Keratinocyte (primary cell): ENCODE measurements around the gene LGALS16. TPM values are rescaled to one million over a fixed set of nuclear protein-coding genes. Genes with fewer than 3 reads are reported as not detected.

Experiments
- DNase-seq: peaks from one replicate; pipeline ENCODE4 v3.0.0-alpha.2; 2011; ENCODE audit warnings: low read depth, missing footprints, low spot score
- FAIRE-seq: peaks from 2 replicates; lab custom pipeline; 2011; peaks lifted over from hg19 to GRCh38; lab: Jason Lieb, UNC
- H2AFZ ChIP-seq: 2 replicates; pipeline ENCODE4 v1.6.0; 2012; ENCODE audit warnings: low read length, control low read depth, inconsistent platforms; ENCODE audit not compliant: control insufficient read depth
- H3K27ac ChIP-seq: 2 replicates; pipeline ENCODE4 v1.5.1; 2011; ENCODE audit warnings: low read length; ENCODE audit not compliant: control insufficient read depth, insufficient read depth
- H3K27me3 ChIP-seq: 3 replicates; pipeline ENCODE4 v1.6.0; 2011; ENCODE audit warnings: low read length; ENCODE audit not compliant: control insufficient read depth, insufficient read depth; ENCODE audit errors: extremely low read depth
- H3K36me3 ChIP-seq, 2 experiments: 2 replicates in 1 of 2; 3 replicates in 1 of 2; pipeline ENCODE4 v1.5.1; 2011; ENCODE audit warnings: low read length in 2 of 2, mild to moderate bottlenecking in 1 of 2; ENCODE audit not compliant: control insufficient read depth in 2 of 2, insufficient read depth in 2 of 2; ENCODE audit errors: extremely low read depth in 1 of 2
- H3K4me1 ChIP-seq: 3 replicates; pipeline ENCODE4 v1.5.1; 2011; ENCODE audit warnings: low read length; ENCODE audit not compliant: control insufficient read depth, insufficient read depth; ENCODE audit errors: extremely low read depth
- H3K4me2 ChIP-seq: 3 replicates; pipeline ENCODE4 v1.6.0; 2011; ENCODE audit warnings: low read depth, low read length; ENCODE audit not compliant: control insufficient read depth, insufficient read depth; ENCODE audit errors: extremely low read depth
- H3K4me3 ChIP-seq, 3 experiments: fragments of 200-600 bp in 1 of 3; sonication (generic) in 1 of 3; 2 replicates in 2 of 3; 3 replicates in 1 of 3; pipeline ENCODE4 v1.5.1; 2011 to 2016; ENCODE audit warnings: low read length in 3 of 3, mild to moderate bottlenecking in 3 of 3, control low read depth in 2 of 3, inconsistent platforms in 1 of 3, low read depth in 1 of 3, mixed read lengths in 1 of 3, mixed run types in 1 of 3, moderate library complexity in 1 of 3; ENCODE audit not compliant: control insufficient read depth in 2 of 3, insufficient read depth in 2 of 3; ENCODE audit errors: extremely low read depth in 1 of 3
- H3K79me2 ChIP-seq: 2 replicates; pipeline ENCODE4 v1.6.0; 2012; ENCODE audit warnings: low read length; ENCODE audit not compliant: control insufficient read depth, insufficient read depth
- H3K9ac ChIP-seq: 3 replicates; pipeline ENCODE4 v1.6.0; 2011; ENCODE audit warnings: low read length; ENCODE audit not compliant: control insufficient read depth, insufficient read depth; ENCODE audit errors: extremely low read depth
- H3K9me1 ChIP-seq: 3 replicates; pipeline ENCODE4 v1.6.0; 2011; ENCODE audit warnings: low read length; ENCODE audit not compliant: control insufficient read depth, insufficient read depth; ENCODE audit errors: extremely low read depth
- H3K9me3 ChIP-seq: 2 replicates; pipeline ENCODE4 v1.5.1; 2012; ENCODE audit warnings: low read depth, low read length; ENCODE audit not compliant: control insufficient read depth
- H4K20me1 ChIP-seq: 3 replicates; pipeline ENCODE4 v1.6.0; 2011; ENCODE audit warnings: low read length; ENCODE audit not compliant: control insufficient read depth, insufficient read depth; ENCODE audit errors: extremely low read depth
- CTCF ChIP-seq, 3 experiments: IDR thresholded peaks in 1 of 3; conservative IDR thresholded peaks in 1 of 3; optimal IDR thresholded peaks in 1 of 3; 2 replicates in 2 of 3; 3 replicates in 1 of 3; pipeline versions ENCODE3 to v1.5.1; 2011; ENCODE audit warnings: low read length in 3 of 3, mild to moderate bottlenecking in 3 of 3, moderate library complexity in 2 of 3, control low read depth in 1 of 3, inconsistent platforms in 1 of 3; ENCODE audit not compliant: insufficient read depth in 2 of 3; ENCODE audit errors: extremely low read depth in 1 of 3
- EZH2 ChIP-seq: IDR thresholded peaks from one replicate; pipeline ENCODE4 v1.6.1; 2012; ENCODE audit warnings: inconsistent platforms, mild to moderate bottlenecking, low read length, moderate library complexity
- dilution Hi-C: fragments of 300-500 bp; cut with MboI; formaldehyde crosslinking; loops from one replicate; pipeline ENCODE4 v1.7.0; 2020; ENCODE audit warnings: low sequenced_read_pairs; ENCODE audit not compliant: extremely low pct_ligation_motif_present
- polyA plus RNA-seq, 5 experiments: library from polyadenylated mRNA; depleted of rRNA in 3 of 5; stranded (reverse) in 3 of 5; stranded (forward) in 1 of 5; unstranded in 1 of 5; fragments of >200 nt; gene quantifications; 1 replicate in 1 of 5; 2 replicates in 3 of 5; 3 replicates in 1 of 5; pipeline versions ENCODE4 v1.2.1 to v1.2.3, GENCODE V29; 2011 to 2012; ENCODE audit warnings: missing spikeins in 2 of 5, low read depth in 1 of 5, low replicate concordance in 1 of 5

Gene LGALS16
- polyA plus RNA-seq, 1 donor (not counting 4 experiments of a cell fraction or from before 2014, with no cell fraction given): not detected

DNA sequence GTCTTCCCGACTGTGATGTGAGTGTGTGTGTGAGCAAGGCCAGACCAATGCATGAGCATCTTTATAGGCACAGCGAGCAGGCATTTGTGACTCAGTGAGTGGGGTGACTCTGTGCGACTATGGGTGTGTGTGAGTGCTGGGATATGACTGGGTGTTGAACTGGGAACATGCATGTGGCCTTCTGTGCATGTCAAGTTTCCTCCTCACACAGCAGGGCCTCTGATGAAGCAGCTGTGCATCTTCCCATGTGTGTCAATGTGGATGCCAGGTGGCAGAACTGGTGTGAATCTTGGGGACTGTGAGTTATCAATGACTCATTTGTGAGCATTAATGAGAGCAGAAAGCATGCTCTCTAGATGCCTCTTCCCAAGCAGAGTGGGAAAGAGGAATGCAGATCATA lies 36.5 kb downstream of the LGALS16 start:
- no peak overlapping the region for H3K27ac ChIP-seq
- no peak overlapping the region for H3K4me3 ChIP-seq
- TF ChIP-seq EZH2: no peak
- TF ChIP-seq CTCF (optimal IDR thresholded peaks at IDR 0.05 in 1 of 3, IDR thresholded peaks at IDR 0.05 in 1 of 3, conservative IDR thresholded peaks at IDR 0.05 in 1 of 3; ENCODE audit: extremely low read depth in 1 of 3, insufficient read depth in 2 of 3, low read length in 3 of 3): no peak
- no peaks in the 10 kb centered on the region for H3K9me1 ChIP-seq
- H3K79me2 ChIP-seq: no peaks in the 10 kb centered on the region
- no peaks in the 10 kb centered on the region for H3K4me1 ChIP-seq
- no peak overlapping the region for H3K9ac ChIP-seq
- dilution Hi-C loops: no loop called here
- no peak for DNase-seq
- H3K27me3 ChIP-seq: no peaks in the 10 kb centered on the region
- FAIRE-seq: no peak
- H3K9me3 ChIP-seq: no peaks in the 10 kb centered on the region
- H2AFZ ChIP-seq: no peak overlapping the region
- H3K36me3 ChIP-seq: no peaks in the 10 kb centered on the region
- no peaks in the 10 kb centered on the region for H4K20me1 ChIP-seq
- no peak overlapping the region for H3K4me2 ChIP-seq

DNA sequence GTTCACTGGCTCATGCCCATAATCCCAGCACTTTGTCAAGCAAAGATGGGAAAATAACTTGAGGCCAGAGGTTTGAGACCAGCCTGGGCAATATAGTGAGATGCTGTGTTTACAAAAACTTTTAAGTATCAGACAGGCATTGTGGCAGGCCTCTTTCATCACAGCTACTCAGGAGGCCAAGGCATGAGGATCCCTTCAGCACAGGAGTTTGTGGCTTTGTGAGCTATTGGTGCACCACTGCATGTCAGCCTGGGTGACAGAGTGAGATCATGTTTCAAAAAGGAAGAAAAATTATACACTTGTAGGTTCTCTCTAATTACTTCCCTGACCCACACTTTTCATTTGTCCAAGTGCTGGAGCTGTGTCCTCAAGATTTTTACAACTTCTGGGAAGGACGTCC lies 37.1 kb downstream of the LGALS16 start:
- H3K4me2 ChIP-seq: no peak overlapping the region
- H3K4me1 ChIP-seq: no peaks in the 10 kb centered on the region
- dilution Hi-C loops: no loop called here
- no peak overlapping the region for H3K9ac ChIP-seq
- FAIRE-seq (no peak), DNase-seq (no peak)
- H3K27ac ChIP-seq: no peak overlapping the region
- no peaks in the 10 kb centered on the region for H3K9me1 ChIP-seq
- H3K4me3 ChIP-seq: no peak overlapping the region
- no peaks in the 10 kb centered on the region for H3K9me3 ChIP-seq
- no peaks in the 10 kb centered on the region for H3K27me3 ChIP-seq
- H2AFZ ChIP-seq: no peak overlapping the region
- no peaks in the 10 kb centered on the region for H4K20me1 ChIP-seq
- TF ChIP-seq CTCF (optimal IDR thresholded peaks at IDR 0.05 in 1 of 3, IDR thresholded peaks at IDR 0.05 in 1 of 3, conservative IDR thresholded peaks at IDR 0.05 in 1 of 3; ENCODE audit: extremely low read depth in 1 of 3, insufficient read depth in 2 of 3, low read length in 3 of 3): no peak
- TF ChIP-seq EZH2: no peak
- H3K36me3 ChIP-seq: no peaks in the 10 kb centered on the region
- no peaks in the 10 kb centered on the region for H3K79me2 ChIP-seq
